Measurements from ENCODE around the gene POFUT2. TPM values are rescaled to one million over a fixed set of nuclear protein-coding genes. Genes with fewer than 3 reads are reported as not detected.

The POFUT2 gene
- total RNA-seq, 4 donors from 2014 or later, result 4.8 to 11.0 (median 5.9) TPM

GRCh38 chr21:45283035-45283610 is 4.6 kb downstream of the POFUT2 start:
- intact Hi-C loops (cut with DNase I; ENCODE audit: low total_unique reads), result no loop called here
- Histone ChIP-seq H3K4me3 (no peak overlapping the region), H3K4me1 (peaks cover 4 to 11% of the 10 kb centered on the region in 2 donors), H3K27me3 (no peaks in the 10 kb centered on the region), H3K27ac (no peak overlapping the region), H3K36me3 (peaks cover 0 to 60% of the 10 kb centered on the region in 2 donors), H3K9me3 (no peaks in the 10 kb centered on the region)
- ATAC-seq (no peak), DNase-seq (no peak)
- TF ChIP-seq POLR2A (IDR thresholded peaks at IDR 0.05), result no peak
- no peak for TF ChIP-seq CTCF (IDR thresholded peaks at IDR 0.05 in 4 of 5, conservative IDR thresholded peaks at IDR 0.05 in 1 of 5)
- in situ Hi-C loops (cut with MboI; ENCODE audit: low sequenced_read_pairs in 4 of 4), result loop anchor here in 1 of 4 donors (10.0 to 25.0 kb wide), 3 partner anchors 138 to 346 kb away; partner anchors contain the start of gene SLX9

- intact Hi-C loops (cut with DNase I; ENCODE audit: low total_unique reads), result no loop called here
- H3K27ac ChIP-seq, result no peak overlapping the region
- in situ Hi-C loops (cut with MboI; ENCODE audit: low sequenced_read_pairs in 4 of 4), result loop anchor here in 1 of 4 donors (10.0 to 25.0 kb wide), 3 partner anchors 138 to 345 kb away; partner anchors contain the start of gene SLX9
- ATAC-seq (no peak), DNase-seq (no peak)
- no peaks in the 10 kb centered on the region for H3K9me3 ChIP-seq
- H3K36me3 ChIP-seq, result peaks cover 0 to 66% of the 10 kb centered on the region in 2 donors
- peaks cover 4 to 11% of the 10 kb centered on the region in 2 donors for H3K4me1 ChIP-seq
- H3K4me3 ChIP-seq, result no peak overlapping the region
- H3K27me3 ChIP-seq, result no peaks in the 10 kb centered on the region
- TF ChIP-seq POLR2A (IDR thresholded peaks at IDR 0.05) (no peak), CTCF (IDR thresholded peaks at IDR 0.05 in 4 of 5, conservative IDR thresholded peaks at IDR 0.05 in 1 of 5) (no peak)
Measured at GRCh38 chr21:45282283-45283034, 5.2 kb downstream of the POFUT2 start.

- Histone ChIP-seq H3K4me1 (peaks cover 1 to 3% of the 10 kb centered on the region in 2 donors), H3K4me3 (no peak overlapping the region), H3K27ac (no peak overlapping the region), H3K36me3 (peaks cover 0 to 74% of the 10 kb centered on the region in 2 donors), H3K27me3 (no peaks in the 10 kb centered on the region), H3K9me3 (no peaks in the 10 kb centered on the region)
- DNase-seq, result no peak
- intact Hi-C loops (cut with DNase I; ENCODE audit: low total_unique reads), result no loop called here
- in situ Hi-C loops (cut with MboI; ENCODE audit: low sequenced_read_pairs in 4 of 4), result loop anchor here in 1 of 4 donors (10.0 to 25.0 kb wide), 3 partner anchors 137 to 344 kb away; partner anchors contain the start of gene SLX9
- no peak for ATAC-seq
- TF ChIP-seq CTCF (IDR thresholded peaks at IDR 0.05 in 4 of 5, conservative IDR thresholded peaks at IDR 0.05 in 1 of 5) (no peak), POLR2A (IDR thresholded peaks at IDR 0.05) (no peak)
Measured at GRCh38 chr21:45281411-45282282, 6.0 kb downstream of the POFUT2 start.

- intact Hi-C loops (cut with DNase I; ENCODE audit: low total_unique reads), result no loop called here
- in situ Hi-C loops (cut with MboI; ENCODE audit: low sequenced_read_pairs in 4 of 4), result loop anchor here in 1 of 4 donors (10.0 to 25.0 kb wide), 3 partner anchors 136 to 344 kb away; partner anchors contain the start of gene SLX9
- no peak for ATAC-seq
- H3K4me1 ChIP-seq, result no peaks in the 10 kb centered on the region
- no peak for DNase-seq
- no peaks in the 10 kb centered on the region for H3K27me3 ChIP-seq
- H3K9me3 ChIP-seq, result no peaks in the 10 kb centered on the region
- peaks cover 0 to 79% of the 10 kb centered on the region in 2 donors for H3K36me3 ChIP-seq
- H3K27ac ChIP-seq, result no peak overlapping the region
- no peak overlapping the region for H3K4me3 ChIP-seq
- TF ChIP-seq POLR2A (IDR thresholded peaks at IDR 0.05), result no peak
- no peak for TF ChIP-seq CTCF (IDR thresholded peaks at IDR 0.05 in 4 of 5, conservative IDR thresholded peaks at IDR 0.05 in 1 of 5)
Measured at GRCh38 chr21:45280969-45281368, 6.7 kb downstream of the POFUT2 start.

All from gastrocnemius medialis (tissue), 4 donors.